ENCODE data around the gene TYW1. TPM values are rescaled to one million over a fixed set of nuclear protein-coding genes. Genes with fewer than 3 reads are reported as not detected.
"Not testable (repeated sequence)": the region's sequence is repeated elsewhere in the genome, so short reads cannot be mapped to it uniquely, and the experiment has no call there.

TYW1 gene
- total RNA-seq, 1 donor from 2014 or later = 24.9 TPM

DNA sequence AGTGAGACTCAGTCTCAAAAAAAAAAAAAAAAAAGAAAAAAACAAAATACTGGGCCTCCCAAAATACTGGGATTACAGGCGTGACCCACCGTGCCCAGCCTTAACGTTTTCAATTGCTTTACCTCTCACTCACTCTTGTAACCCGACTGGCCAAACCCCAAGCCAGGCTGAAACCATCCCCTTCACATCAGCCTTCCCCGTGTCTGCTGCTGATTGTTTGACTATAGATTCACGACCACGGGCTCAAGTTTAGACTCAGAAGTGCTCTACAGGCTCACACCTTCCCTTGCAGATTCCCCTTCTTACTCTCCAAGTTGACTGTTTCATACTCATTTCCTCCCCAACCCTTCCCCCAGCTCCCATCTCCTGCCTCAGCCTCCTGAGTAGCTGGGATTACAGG, 22.3 kb downstream of the TYW1 start:
- no peaks in the 10 kb centered on the region for H3K27me3 Mint-ChIP-seq
- H3K4me3 Mint-ChIP-seq (ENCODE audit: low read depth) = no peak overlapping the region
- TF ChIP-seq, protein P1, sequence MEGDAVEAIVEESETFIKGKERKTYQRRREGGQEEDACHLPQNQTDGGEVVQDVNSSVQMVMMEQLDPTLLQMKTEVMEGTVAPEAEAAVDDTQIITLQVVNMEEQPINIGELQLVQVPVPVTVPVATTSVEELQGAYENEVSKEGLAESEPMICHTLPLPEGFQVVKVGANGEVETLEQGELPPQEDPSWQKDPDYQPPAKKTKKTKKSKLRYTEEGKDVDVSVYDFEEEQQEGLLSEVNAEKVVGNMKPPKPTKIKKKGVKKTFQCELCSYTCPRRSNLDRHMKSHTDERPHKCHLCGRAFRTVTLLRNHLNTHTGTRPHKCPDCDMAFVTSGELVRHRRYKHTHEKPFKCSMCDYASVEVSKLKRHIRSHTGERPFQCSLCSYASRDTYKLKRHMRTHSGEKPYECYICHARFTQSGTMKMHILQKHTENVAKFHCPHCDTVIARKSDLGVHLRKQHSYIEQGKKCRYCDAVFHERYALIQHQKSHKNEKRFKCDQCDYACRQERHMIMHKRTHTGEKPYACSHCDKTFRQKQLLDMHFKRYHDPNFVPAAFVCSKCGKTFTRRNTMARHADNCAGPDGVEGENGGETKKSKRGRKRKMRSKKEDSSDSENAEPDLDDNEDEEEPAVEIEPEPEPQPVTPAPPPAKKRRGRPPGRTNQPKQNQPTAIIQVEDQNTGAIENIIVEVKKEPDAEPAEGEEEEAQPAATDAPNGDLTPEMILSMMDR (IDR thresholded peaks at IDR 0.05; ENCODE audit: unreplicated experiment) = no peak
- H3K36me3 Mint-ChIP-seq (ENCODE audit: insufficient read depth) = peaks cover 39% of the 10 kb centered on the region
- DNase-seq (ENCODE audit: low spot score, unreplicated experiment) = no peak
- peaks cover 3% of the 10 kb centered on the region for H3K4me1 Mint-ChIP-seq (ENCODE audit: low read depth)
- H3K9me3 Mint-ChIP-seq (ENCODE audit: low read depth) = no peaks in the 10 kb centered on the region
- H3K27ac Mint-ChIP-seq = no peak overlapping the region

DNA sequence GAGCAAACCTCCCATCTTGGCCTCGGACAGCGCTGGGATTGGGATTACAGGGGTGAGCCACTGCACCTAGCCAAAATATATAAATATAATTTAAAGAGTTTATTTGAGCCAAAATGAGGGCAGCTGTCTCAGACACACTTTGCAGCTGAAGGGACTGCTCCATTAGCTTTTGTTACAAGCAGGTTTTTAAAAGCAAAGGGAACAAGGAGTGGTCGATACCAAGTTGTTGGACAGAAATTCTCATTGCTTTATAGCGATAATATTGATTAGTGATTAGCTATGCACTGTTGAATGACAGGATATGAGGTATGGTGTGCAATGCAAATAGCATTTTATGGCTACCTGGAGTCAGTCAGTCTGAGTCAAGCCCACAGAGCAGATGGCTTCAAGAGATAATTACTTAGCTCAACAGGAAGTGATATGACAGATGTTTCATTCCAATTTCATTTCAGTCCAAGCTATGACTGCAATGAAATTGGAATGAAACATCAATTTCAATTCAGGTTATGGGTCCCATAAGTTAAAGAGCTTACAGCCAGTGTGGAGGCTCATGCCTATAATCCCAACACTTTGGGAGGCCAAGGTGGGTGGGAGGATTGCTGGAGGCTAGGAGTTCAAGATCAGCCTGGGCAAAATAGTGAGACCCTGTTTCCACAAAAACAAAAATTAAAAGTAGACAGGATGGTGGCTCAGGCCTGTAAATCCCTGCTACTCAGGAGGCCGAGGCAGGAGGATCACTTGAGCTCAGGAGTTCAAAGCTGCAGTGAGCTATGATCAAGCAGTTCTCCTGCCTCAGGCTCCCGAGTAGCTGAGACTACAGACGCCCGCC, 23.1 kb downstream of the TYW1 start:
- no peaks in the 10 kb centered on the region for H3K27me3 Mint-ChIP-seq
- H3K27ac Mint-ChIP-seq = no peak overlapping the region
- H3K4me1 Mint-ChIP-seq (ENCODE audit: low read depth) = peaks cover 3% of the 10 kb centered on the region
- TF ChIP-seq, protein P1 (IDR thresholded peaks at IDR 0.05; ENCODE audit: unreplicated experiment) = no peak
- no peaks in the 10 kb centered on the region for H3K9me3 Mint-ChIP-seq (ENCODE audit: low read depth)
- no peak for DNase-seq (ENCODE audit: low spot score, unreplicated experiment)
- H3K36me3 Mint-ChIP-seq (ENCODE audit: insufficient read depth) = peaks cover 35% of the 10 kb centered on the region
- H3K4me3 Mint-ChIP-seq (ENCODE audit: low read depth) = no peak overlapping the region

DNA sequence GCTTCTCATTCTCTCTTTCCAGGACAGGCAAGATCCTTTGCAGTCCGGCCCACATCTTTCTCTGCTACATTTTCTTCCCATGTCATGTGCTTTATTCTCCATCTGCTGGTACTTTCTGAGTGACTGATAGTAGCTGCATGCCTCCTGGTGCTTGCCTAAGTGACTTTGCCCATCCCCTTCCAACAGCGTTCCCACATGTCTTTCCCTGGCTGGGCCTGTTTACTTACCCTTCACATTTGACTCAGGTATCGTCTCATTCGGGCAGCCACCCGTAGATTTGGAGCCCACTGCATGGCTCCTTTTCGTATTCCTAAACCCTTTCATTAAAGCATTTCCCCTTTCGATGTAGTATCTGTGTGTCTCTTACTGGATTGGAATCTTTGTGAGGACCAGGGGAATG, 24.6 kb downstream of the TYW1 start:
- H3K9me3 Mint-ChIP-seq (ENCODE audit: low read depth) = no peaks in the 10 kb centered on the region
- peaks cover 3% of the 10 kb centered on the region for H3K4me1 Mint-ChIP-seq (ENCODE audit: low read depth)
- H3K27me3 Mint-ChIP-seq = no peaks in the 10 kb centered on the region
- TF ChIP-seq, protein P1 (IDR thresholded peaks at IDR 0.05; ENCODE audit: unreplicated experiment) = no peak
- H3K27ac Mint-ChIP-seq = peak overlapping the region; percentile 0
- H3K4me3 Mint-ChIP-seq (ENCODE audit: low read depth) = no peak overlapping the region
- DNase-seq (ENCODE audit: low spot score, unreplicated experiment) = no peak
- H3K36me3 Mint-ChIP-seq (ENCODE audit: insufficient read depth) = peaks cover 33% of the 10 kb centered on the region

DNA sequence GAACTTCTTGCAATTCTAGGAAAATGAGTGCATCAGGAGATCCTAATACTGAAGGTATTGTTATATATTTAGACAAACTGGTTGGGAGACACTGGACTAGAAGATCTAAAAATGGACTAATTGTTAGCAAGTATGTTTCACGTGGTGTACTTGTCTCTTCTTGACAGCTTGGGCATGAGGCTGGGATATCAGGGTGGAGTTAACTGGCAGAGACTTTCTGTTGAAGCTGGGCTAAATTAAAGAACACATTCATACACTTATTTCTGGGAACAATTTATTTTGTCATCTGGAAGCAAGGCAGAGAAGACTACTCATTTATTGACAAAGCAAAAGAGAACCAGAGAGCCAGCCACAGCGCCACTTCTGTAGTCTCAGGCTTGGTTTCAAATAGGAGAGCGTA, 25.9 kb downstream of the TYW1 start:
- TF ChIP-seq, protein P1 (IDR thresholded peaks at IDR 0.05; ENCODE audit: unreplicated experiment) = no peak
- H3K4me1 Mint-ChIP-seq (ENCODE audit: low read depth) = peaks cover 3% of the 10 kb centered on the region
- DNase-seq (ENCODE audit: low spot score, unreplicated experiment) = no peak
- no peaks in the 10 kb centered on the region for H3K27me3 Mint-ChIP-seq
- H3K36me3 Mint-ChIP-seq (ENCODE audit: insufficient read depth) = peaks cover 33% of the 10 kb centered on the region
- H3K9me3 Mint-ChIP-seq (ENCODE audit: low read depth) = no peaks in the 10 kb centered on the region
- H3K4me3 Mint-ChIP-seq (ENCODE audit: low read depth) = no peak overlapping the region
- peak overlapping the region; percentile 66 for H3K27ac Mint-ChIP-seq

DNA sequence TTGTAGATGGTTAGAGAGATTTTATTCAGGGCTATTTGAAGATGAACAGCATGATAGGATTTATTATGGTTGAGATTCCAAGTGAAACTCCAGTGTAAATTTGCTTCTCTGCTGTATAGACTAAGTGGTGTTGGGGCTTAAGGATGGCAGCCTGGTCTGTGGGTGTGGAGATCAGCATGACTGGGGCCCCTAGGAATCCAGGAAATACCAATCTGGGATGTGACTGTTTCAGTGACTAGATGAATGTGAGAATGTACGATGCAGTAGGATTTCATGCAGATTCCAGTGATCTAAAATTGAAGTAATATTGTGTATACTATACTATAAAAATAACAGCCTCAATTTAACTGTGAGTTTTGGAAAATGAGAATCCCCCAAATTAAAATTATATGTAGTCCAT, 28.8 kb downstream of the TYW1 start:
- not testable (repeated sequence) for DNase-seq (ENCODE audit: low spot score, unreplicated experiment); H3K27ac Mint-ChIP-seq; H3K27me3 Mint-ChIP-seq; H3K4me1 Mint-ChIP-seq (ENCODE audit: low read depth); H3K9me3 Mint-ChIP-seq (ENCODE audit: low read depth); H3K4me3 Mint-ChIP-seq (ENCODE audit: low read depth)
- H3K36me3 Mint-ChIP-seq (ENCODE audit: insufficient read depth) = peaks cover 29% of the 10 kb centered on the region

DNA sequence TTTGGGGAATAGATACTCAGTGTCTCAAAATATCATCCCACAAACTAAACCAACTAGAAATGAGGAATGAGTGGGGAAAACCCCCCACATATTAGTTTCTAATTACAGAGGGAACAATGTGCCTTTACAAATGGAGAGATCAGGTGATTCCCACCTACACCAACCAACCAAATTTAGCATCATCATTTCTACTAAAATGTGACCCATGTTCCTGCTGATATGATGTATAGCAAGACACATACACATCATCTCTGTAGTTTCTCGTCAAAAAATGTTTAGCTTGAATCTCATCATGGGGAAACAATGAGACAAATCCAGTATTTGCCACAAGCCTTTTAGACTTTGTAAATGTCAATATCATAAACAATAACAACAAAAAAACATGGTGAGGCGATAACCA, 35.1 kb downstream of the TYW1 start:
- H3K9me3 Mint-ChIP-seq (ENCODE audit: low read depth); H3K27me3 Mint-ChIP-seq; DNase-seq (ENCODE audit: low spot score, unreplicated experiment); H3K4me1 Mint-ChIP-seq (ENCODE audit: low read depth); H3K4me3 Mint-ChIP-seq (ENCODE audit: low read depth); H3K27ac Mint-ChIP-seq: not testable (repeated sequence)
- H3K36me3 Mint-ChIP-seq (ENCODE audit: insufficient read depth) = peaks cover 34% of the 10 kb centered on the region

Measured in progenitor cell of endocrine pancreas (in vitro differentiated cells).